HEK293 (cell line): ENCODE data around the gene CD74.

ENCODE experiments used
- CTCF ChIA-PET: fragments of 350-600 bp; formaldehyde crosslinking; extraction: SDS; loops from one replicate; lab custom pipeline; 2021; ENCODE audit warnings: antibody characterized with exemption; lab: Yijun Ruan, JAX
- POLR2A ChIA-PET: fragments of 300-600 bp; formaldehyde crosslinking; extraction: SDS; loops from one replicate; lab custom pipeline; 2020; ENCODE audit warnings: antibody characterized with exemption, inconsistent platforms; lab: Yijun Ruan, JAX
- H3K27ac ChIP-seq: fragments of 200-500 bp; sonication (Bioruptor generic); 2 replicates; pipeline ENCODE4 v1.5.1; 2014; ENCODE audit warnings: low read depth, low read length, control low read depth, inconsistent platforms; ENCODE audit errors: extremely low read depth
- H3K36me3 ChIP-seq, 2 experiments: fragments of 200-500 bp in 1 of 2; sonication (Bioruptor generic) in 1 of 2; 1 replicate in 1 of 2; 2 replicates in 1 of 2; pipeline ENCODE4 v1.5.1; 2014 to 2017; ENCODE audit warnings: inconsistent platforms in 2 of 2, low read length in 2 of 2; ENCODE audit not compliant: control insufficient read depth in 2 of 2, insufficient read depth in 1 of 2
- H3K4me1 ChIP-seq: fragments of 200-500 bp; sonication (Bioruptor generic); 2 replicates; pipeline ENCODE4 v1.5.1; 2014; ENCODE audit warnings: mild to moderate bottlenecking, low read length, inconsistent platforms; ENCODE audit not compliant: control insufficient read depth, insufficient read depth
- H3K4me3 ChIP-seq: 2 replicates; pipeline ENCODE4 v1.5.1; 2011; ENCODE audit warnings: low read depth, mild to moderate bottlenecking, control low read depth, low read length, moderate library complexity
- H3K9me3 ChIP-seq: fragments of 200-500 bp; sonication (Bioruptor generic); 2 replicates; pipeline ENCODE4 v1.5.1; 2014; ENCODE audit warnings: low read depth, low read length, inconsistent platforms; ENCODE audit not compliant: control insufficient read depth, insufficient read depth
- BCL11B ChIP-seq: fragments of 450-650 bp; formaldehyde crosslinking; IDR thresholded peaks from 2 replicates; pipeline ENCODE4 v1.5.1; 2016; ENCODE audit warnings: low read depth, missing biosample characterization, missing genetic modification characterization
- IKZF3 ChIP-seq: fragments of 450-650 bp; IDR thresholded peaks from 2 replicates; pipeline ENCODE4 v1.5.0; 2018; ENCODE audit warnings: missing biosample characterization, mild to moderate bottlenecking, missing genetic modification characterization, moderate library complexity
- KLF17 ChIP-seq: fragments of 450-650 bp; formaldehyde crosslinking; IDR thresholded peaks from 2 replicates; pipeline ENCODE4 v1.5.1; 2016; ENCODE audit warnings: missing biosample characterization, missing genetic modification characterization
- OSR2 ChIP-seq: fragments of 450-650 bp; formaldehyde crosslinking; IDR thresholded peaks from 2 replicates; pipeline ENCODE4 v1.5.1; 2016; ENCODE audit warnings: missing biosample characterization, missing genetic modification characterization
- ZEB2 ChIP-seq: fragments of 450-650 bp; formaldehyde crosslinking; IDR thresholded peaks from 2 replicates; pipeline ENCODE4 v1.5.1; 2016; ENCODE audit warnings: missing biosample characterization, missing genetic modification characterization
- ZFP37 ChIP-seq: fragments of 450-650 bp; formaldehyde crosslinking; IDR thresholded peaks from 2 replicates; pipeline ENCODE4 v1.5.1; 2016; ENCODE audit warnings: missing biosample characterization, missing genetic modification characterization
- ZNF121 ChIP-seq: fragments of 450-650 bp; formaldehyde crosslinking; IDR thresholded peaks from 2 replicates; pipeline ENCODE4 v1.5.1; 2016; ENCODE audit warnings: missing biosample characterization, missing genetic modification characterization
- ZNF2 ChIP-seq: fragments of 450-650 bp; formaldehyde crosslinking; IDR thresholded peaks from 2 replicates; pipeline ENCODE4 v1.5.1; 2016; ENCODE audit warnings: missing biosample characterization, missing genetic modification characterization
- ZNF335 ChIP-seq: fragments of 450-650 bp; formaldehyde crosslinking; conservative IDR thresholded peaks from 2 replicates; pipeline ENCODE4 v1.5.1; 2016; ENCODE audit warnings: missing biosample characterization, missing genetic modification characterization
- ZNF366 ChIP-seq: fragments of 450-650 bp; formaldehyde crosslinking; conservative IDR thresholded peaks from 2 replicates; pipeline ENCODE4 v1.5.1; 2016; ENCODE audit warnings: missing biosample characterization, missing genetic modification characterization
- ZNF513 ChIP-seq: fragments of 450-650 bp; IDR thresholded peaks from 2 replicates; pipeline ENCODE4 v1.5.1; 2018; ENCODE audit warnings: missing biosample characterization, missing genetic modification characterization
- ZNF521 ChIP-seq: fragments of 450-650 bp; formaldehyde crosslinking; IDR thresholded peaks from 2 replicates; pipeline ENCODE4 v1.5.1; 2017; ENCODE audit warnings: missing biosample characterization, mild to moderate bottlenecking, missing genetic modification characterization
- ZNF600 ChIP-seq: fragments of 450-650 bp; formaldehyde crosslinking; IDR thresholded peaks from 2 replicates; pipeline ENCODE4 v1.5.1; 2016; ENCODE audit warnings: missing biosample characterization, missing genetic modification characterization
- ZNF610 ChIP-seq: fragments of 450-650 bp; formaldehyde crosslinking; IDR thresholded peaks from 2 replicates; pipeline ENCODE4 v1.5.1; 2016; ENCODE audit warnings: missing biosample characterization, missing genetic modification characterization, borderline replicate concordance
- ZNF623 ChIP-seq: fragments of 450-650 bp; formaldehyde crosslinking; IDR thresholded peaks from 2 replicates; pipeline ENCODE4 v1.5.1; 2016; ENCODE audit warnings: missing biosample characterization, missing genetic modification characterization
- ZNF660 ChIP-seq: fragments of 450-650 bp; IDR thresholded peaks from 2 replicates; pipeline ENCODE4 v1.5.1; 2018; ENCODE audit warnings: missing biosample characterization, mild to moderate bottlenecking, missing genetic modification characterization
- ZSCAN30 ChIP-seq: fragments of 450-650 bp; IDR thresholded peaks from 2 replicates; pipeline ENCODE4 v1.5.1; 2018; ENCODE audit warnings: missing biosample characterization, mild to moderate bottlenecking, missing genetic modification characterization, moderate library complexity
- ZSCAN4 ChIP-seq: fragments of 450-650 bp; formaldehyde crosslinking; IDR thresholded peaks from 2 replicates; pipeline ENCODE4 v1.5.1; 2017; ENCODE audit warnings: missing biosample characterization, missing genetic modification characterization
- ZSCAN5A ChIP-seq: fragments of 450-650 bp; formaldehyde crosslinking; IDR thresholded peaks from 2 replicates; pipeline ENCODE4 v1.5.1; 2016; ENCODE audit warnings: missing biosample characterization, missing genetic modification characterization
- ZXDB ChIP-seq: fragments of 450-650 bp; formaldehyde crosslinking; IDR thresholded peaks from 2 replicates; pipeline ENCODE4 v1.5.1; 2016; ENCODE audit warnings: missing biosample characterization, missing genetic modification characterization
- TF ChIP-seq, protein P1 (sequence below): fragments of 450-650 bp; formaldehyde crosslinking; IDR thresholded peaks from 2 replicates; pipeline ENCODE4 v1.5.1; 2016; ENCODE audit warnings: missing biosample characterization, missing genetic modification characterization

Gene CD74

DNA sequence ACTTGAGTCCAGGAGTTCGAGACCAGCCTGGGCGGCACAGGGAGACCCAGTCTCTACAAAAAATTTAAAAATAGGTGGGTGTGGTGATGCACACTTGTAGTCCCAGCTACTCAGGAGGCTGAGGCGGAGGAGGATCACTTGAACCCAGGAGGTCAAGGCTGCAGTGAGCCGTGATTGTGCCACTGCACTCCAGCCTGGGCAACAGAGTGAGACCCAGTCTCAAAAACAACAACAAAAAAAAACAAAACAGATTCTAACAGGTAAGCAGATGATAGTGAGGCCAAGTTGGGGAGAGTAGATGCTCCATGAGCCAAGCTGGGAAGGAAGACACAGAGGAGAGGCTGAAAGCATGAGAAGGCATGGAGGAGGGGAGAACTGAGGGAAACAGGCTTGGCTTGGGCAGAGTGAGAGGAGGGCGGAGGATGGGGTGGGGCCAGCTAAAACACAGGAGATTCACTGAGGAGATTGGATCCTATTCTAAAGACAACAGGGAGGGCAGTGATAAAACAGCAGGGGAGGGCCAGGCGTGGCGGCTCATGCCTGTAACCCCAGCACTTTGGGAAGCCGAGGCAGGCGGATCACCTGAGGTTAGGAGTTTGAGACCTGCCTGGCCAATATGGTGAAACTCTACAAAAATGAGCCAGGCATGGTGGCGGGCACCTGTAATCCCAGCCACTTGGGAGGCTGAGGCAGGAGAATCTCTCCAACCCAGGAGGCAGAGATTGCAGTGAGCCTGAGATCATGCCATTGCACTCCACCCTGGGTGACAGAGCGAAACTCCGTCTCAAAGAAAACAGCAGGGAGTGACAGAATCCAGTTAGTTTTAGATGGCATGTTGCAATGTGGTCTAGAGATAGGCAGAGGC is 28.5 kb upstream of the CD74 start (continued):
- TF ChIP-seq ZSCAN4 (tag by site-specific recombination) (no peak), OSR2 (tag by site-specific recombination) (peak; percentile 40; the same call in 1 of the 2 replicates), BCL11B (no peak), ZEB2 (tag by site-specific recombination) (peak; percentile 73), ZFP37 (tag by site-specific recombination) (no peak), ZSCAN30 (tag by site-specific recombination) (no peak), ZXDB (tag by site-specific recombination) (peak; percentile 32; the same call in 1 of the 2 replicates), KLF17 (tag by site-specific recombination) (peak; percentile 96), ZNF610 (tag by site-specific recombination) (peak; percentile 53; the same call in 1 of the 2 replicates), ZSCAN5A (tag by site-specific recombination) (0 out of 2 replicates have a peak, but pooled peaks have one; percentile 49), ZNF335 (tag by site-specific recombination) (peak; percentile 94), ZNF121 (tag by site-specific recombination) (peak; percentile 94)

DNA sequence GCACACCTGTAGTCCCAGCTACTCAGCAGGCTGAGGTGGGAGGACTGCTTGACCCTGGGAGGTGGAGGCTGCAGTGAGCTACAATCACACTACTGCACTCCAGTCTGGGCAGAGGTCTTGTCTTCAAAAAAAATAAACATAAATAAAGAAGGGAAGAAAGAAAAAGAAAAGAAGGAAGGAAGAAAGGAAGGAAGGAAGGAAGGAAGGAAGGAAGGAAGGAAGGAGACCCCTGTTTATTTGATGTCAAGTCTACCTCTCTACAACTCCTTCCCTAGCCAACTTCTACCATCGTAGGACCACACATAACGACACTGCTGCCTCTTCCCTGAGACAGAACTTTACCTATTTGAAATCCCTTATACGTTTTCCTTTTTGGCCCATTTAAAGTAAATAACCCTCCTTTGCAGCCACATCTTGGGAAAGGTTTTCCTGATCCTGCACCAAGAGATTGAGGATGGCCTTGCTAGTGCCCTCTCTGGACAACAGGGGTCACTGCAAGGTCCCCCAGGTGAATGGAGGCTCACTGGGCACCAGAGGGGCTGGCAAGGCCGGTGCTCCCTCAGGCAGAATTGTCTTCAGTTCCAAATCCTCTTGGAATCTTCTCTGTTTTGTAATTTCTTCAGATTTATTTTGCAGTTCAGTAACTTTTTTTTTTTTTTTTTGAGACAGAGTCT is 26.3 kb upstream of the CD74 start:
- CTCF ChIA-PET: interaction anchor here (0.6 to 0.7 kb wide), 4 partner anchors 21 to 1969 kb away, joined by 3 to 4 read pairs (median 3); no protein-coding TSS in a partner anchor
- H3K4me3 ChIP-seq: no peak overlapping the region
- TF ChIP-seq ZNF521 (tag by site-specific recombination): no peak
- no peak for TF ChIP-seq ZNF2
- TF ChIP-seq ZNF513 (tag by site-specific recombination): no peak
- TF ChIP-seq IKZF3 (tag by site-specific recombination): peak; percentile 64
- TF ChIP-seq ZNF600 (tag by site-specific recombination): no peak
- no peak for TF ChIP-seq ZNF660
- TF ChIP-seq, protein P1, sequence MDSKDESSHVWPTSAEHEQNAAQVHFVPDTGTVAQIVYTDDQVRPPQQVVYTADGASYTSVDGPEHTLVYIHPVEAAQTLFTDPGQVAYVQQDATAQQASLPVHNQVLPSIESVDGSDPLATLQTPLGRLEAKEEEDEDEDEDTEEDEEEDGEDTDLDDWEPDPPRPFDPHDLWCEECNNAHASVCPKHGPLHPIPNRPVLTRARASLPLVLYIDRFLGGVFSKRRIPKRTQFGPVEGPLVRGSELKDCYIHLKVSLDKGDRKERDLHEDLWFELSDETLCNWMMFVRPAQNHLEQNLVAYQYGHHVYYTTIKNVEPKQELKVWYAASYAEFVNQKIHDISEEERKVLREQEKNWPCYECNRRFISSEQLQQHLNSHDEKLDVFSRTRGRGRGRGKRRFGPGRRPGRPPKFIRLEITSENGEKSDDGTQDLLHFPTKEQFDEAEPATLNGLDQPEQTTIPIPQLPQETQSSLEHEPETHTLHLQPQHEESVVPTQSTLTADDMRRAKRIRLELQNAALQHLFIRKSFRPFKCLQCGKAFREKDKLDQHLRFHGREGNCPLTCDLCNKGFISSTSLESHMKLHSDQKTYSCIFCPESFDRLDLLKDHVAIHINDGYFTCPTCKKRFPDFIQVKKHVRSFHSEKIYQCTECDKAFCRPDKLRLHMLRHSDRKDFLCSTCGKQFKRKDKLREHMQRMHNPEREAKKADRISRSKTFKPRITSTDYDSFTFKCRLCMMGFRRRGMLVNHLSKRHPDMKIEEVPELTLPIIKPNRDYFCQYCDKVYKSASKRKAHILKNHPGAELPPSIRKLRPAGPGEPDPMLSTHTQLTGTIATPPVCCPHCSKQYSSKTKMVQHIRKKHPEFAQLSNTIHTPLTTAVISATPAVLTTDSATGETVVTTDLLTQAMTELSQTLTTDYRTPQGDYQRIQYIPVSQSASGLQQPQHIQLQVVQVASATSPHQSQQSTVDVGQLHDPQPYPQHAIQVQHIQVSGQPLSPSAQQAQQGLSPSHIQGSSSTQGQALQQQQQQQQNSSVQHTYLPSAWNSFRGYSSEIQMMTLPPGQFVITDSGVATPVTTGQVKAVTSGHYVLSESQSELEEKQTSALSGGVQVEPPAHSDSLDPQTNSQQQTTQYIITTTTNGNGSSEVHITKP (tag by site-specific recombination): peak; percentile 54
- TF ChIP-seq ZNF366: peak; percentile 97
- no peak for TF ChIP-seq ZNF623 (tag by site-specific recombination)
- H3K4me1 ChIP-seq: peaks cover 3% of the 10 kb centered on the region; the same call in 1 of the 2 replicates
- peaks cover 0 to 10% of the 10 kb centered on the region in 2 experiments; a peak in 1 of 3 replicates for H3K36me3 ChIP-seq
- POLR2A ChIA-PET: interaction anchor here (0.7 to 1.6 kb wide), 2 partner anchors 11 to 96 kb away, joined by 4 to 7 read pairs; no protein-coding TSS in a partner anchor
- no peak overlapping the region for H3K27ac ChIP-seq
- no peaks in the 10 kb centered on the region for H3K9me3 ChIP-seq
